Stimulated activated CD4-positive, alpha-beta T cell treated with anti-CD3 and anti-CD28 coated beads, Interleukin-12 subunit alpha, Interleukin-12 subunit beta, amount 100 ng/mL, for 24 hours (primary cell): ENCODE results near the gene TTC36.
A peak's percentile ranks its signal among the peaks of the same experiment; 100 is the strongest.
"Not testable (repeated sequence)": the region's sequence is repeated elsewhere in the genome, so short reads cannot be mapped to it uniquely, and the experiment has no call there.

Experiments
- DNase-seq, 2 experiments: peaks; one replicate each; pipeline ENCODE4 v3.0.0-alpha.2; 2020; ENCODE audit warnings: low read depth in 2 of 2

Gene TTC36, protein sequence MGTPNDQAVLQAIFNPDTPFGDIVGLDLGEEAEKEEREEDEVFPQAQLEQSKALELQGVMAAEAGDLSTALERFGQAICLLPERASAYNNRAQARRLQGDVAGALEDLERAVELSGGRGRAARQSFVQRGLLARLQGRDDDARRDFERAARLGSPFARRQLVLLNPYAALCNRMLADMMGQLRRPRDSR

DNA sequence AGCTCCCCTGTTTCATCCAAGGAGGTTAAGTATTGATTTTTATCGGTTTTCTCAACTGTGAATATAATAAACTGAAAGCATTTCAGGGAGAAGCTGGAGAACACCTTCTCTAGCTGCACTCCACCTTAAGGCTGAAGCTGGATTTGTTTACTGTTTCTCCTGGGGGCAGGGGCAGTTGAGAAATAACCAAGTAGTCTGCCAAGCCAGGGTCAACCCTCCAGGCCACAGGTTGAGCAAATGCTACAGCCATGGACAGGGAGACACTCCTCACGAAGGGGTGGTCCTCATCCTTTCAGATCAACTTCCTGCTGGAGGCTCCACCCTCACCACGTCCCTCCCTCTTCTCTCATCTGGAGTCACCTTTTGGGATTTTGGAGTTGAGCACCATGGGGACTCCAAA lies at the start of gene TTC36:
TTC36 (plus strand) TSS at position 366 of the 400 bp plus-strand sequence; CDS start at position 387, 21 bp downstream.
- DNase-seq, result no peak

DNA sequence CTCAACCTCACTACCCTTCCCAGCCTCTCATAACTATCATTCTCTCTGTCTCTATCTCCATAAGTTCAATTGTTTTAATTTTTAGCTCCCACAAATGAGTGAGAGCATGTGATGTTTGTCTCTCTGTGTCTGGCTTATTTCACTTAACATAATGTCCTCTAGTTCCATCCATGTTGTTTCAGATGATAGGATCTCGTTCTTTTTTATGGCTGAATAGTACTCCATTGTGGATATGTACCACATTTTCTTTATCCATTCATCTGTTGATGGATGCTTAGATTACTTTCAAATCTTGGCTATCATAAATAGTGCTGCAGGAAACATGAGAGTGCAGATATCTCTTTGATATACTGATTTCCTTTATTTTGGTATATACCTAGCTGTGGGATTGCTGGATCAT lies 46.0 kb upstream of the TTC36 start:
- not testable (repeated sequence) for DNase-seq

DNA sequence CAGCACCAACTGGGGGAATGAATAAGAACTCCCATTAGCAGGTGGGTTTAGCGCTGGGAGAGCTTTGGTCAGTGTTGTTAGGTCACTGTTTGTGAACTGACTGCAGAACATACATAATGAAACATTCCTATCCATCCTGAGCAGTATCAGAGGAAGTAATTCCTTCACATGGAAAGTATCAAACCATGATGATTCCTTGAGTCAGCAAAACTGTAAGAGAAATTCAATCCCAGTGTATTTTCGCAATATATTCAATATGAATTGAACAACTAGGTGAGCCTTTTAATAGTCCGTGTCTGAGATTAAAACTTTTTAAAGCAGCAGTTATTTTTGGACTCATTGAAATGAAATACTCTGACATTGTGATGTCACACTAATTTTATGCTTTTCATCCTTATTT lies 42.9 kb upstream of the TTC36 start:
- DNase-seq, result no peak

DNA sequence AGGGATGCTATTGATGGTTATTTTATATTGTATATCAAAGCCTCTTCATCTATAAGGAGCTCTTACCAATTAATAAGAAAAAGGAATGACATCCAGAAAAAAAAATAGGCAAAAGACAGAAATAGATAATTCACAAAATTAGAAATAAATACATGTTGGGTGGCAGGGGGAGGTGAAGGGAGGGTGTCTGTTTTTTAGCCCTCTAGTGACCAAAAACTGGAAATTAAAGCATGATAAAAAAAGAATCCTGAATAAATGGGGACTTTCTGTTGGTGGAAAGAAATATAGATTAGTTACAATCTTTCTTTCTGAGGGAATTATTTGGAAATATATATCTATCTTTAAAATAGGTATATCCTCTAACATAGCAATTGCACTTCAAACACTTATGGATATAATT lies 42.0 kb upstream of the TTC36 start:
- DNase-seq, result no peak

DNA sequence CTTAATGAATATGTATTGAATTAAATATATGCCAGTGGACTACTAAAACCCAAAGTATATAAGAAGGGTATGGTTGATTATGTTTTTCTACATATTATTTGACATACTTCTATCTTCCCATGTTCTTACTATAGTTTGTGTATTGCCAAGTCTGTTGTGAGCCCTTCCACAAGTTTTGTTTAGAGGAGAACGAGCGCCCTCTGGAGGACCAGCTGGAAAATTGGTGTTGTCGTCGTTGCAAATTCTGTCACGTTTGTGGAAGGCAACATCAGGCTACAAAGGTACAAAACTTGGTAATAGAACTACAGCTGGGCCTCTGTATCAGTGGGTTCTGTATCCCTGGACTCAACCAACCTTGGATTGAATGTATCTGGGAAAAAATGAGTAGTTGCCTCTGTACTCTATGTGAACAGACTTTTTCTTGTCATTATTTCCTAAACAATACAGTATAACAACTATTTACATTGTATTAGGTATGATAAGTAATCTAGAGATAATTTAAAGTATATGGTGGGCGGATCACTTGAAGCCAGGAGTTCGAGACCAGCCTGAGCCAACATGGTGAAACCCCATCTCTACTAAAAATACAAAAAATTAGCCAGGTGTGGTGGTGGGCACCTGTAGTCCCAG lies 38.7 kb upstream of the TTC36 start:
- DNase-seq, result peak; percentile 54 to 73

DNA sequence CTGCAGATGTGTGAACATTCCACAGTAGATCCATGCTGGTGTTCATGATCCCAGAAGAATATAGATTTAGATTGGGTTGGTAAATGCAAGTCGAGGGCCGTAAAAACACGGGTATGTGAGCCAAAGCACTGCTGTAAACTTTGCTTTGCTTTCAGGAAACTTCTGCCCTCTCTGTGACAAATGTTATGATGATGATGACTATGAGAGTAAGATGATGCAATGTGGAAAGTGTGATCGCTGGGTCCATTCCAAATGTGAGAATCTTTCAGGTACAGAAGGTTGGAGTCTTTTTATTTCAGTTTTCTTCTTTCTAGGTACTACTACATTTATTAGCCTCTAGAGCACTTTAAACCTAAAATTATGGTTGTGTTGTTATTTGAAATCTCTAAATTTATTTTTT lies 36.2 kb upstream of the TTC36 start:
- DNase-seq, result no peak

DNA sequence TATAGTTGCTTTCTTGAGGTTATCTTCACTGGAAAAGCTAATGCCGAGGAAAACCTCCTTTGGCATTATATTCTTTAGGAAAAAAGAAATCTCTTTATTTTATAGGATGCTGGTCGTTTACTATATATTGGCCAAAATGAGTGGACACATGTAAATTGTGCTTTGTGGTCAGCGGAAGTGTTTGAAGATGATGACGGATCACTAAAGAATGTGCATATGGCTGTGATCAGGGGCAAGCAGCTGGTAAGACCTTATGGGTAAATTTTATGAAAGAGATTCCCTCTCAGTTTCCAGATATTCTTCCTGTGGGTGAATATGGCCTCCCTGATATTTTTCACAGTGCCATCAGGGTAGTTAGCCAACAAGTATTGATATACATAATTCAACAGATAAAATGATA lies 29.4 kb upstream of the TTC36 start:
- DNase-seq, result no peak

DNA sequence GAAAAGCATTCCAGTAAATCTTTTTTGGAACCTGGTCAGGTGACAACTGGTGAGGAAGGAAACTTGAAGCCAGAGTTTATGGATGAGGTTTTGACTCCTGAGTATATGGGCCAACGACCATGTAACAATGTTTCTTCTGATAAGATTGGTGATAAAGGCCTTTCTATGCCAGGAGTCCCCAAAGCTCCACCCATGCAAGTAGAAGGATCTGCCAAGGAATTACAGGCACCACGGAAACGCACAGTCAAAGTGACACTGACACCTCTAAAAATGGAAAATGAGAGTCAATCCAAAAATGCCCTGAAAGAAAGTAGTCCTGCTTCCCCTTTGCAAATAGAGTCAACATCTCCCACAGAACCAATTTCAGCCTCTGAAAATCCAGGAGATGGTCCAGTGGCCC lies 24.1 kb upstream of the TTC36 start:
- DNase-seq, result no peak

DNA sequence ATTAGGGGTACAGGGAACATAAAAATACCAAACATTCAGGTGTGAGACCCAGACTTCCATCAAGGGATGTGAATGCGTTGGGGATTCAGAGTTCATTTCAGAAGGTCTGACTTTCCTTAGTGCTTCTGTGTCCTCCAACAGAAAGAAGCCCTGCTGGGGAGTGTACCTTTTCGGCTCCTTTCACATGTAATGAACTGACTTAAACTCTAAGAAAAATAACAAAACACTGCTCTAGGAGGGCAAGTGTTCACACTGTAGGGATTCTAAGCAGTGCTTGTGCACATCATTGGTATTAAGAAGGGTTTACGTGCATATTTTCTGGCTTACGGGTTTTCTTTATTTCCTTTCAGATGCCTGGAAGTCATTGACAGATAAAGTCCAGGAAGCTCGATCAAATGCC lies 15.7 kb upstream of the TTC36 start:
- DNase-seq, result no peak

DNA sequence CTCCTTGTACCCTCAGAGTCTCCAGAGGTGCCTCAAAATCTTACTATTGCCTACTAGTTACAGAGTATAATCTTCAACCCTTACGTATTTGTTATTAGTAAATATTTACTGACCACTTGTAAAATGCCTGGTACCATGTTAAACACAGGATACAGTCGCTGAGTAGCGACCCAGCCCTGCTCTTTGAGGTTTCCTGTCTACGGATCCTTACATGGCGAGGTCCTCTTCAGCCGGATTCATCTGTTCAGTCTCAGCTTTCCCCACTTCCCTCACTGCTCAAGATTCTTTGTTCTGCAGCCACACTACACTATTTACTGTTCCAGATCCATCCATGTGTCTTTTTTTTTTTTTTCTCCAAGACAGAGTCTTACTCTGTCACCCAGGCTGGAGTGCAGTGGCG lies 13.2 kb upstream of the TTC36 start:
- no peak for DNase-seq

DNA sequence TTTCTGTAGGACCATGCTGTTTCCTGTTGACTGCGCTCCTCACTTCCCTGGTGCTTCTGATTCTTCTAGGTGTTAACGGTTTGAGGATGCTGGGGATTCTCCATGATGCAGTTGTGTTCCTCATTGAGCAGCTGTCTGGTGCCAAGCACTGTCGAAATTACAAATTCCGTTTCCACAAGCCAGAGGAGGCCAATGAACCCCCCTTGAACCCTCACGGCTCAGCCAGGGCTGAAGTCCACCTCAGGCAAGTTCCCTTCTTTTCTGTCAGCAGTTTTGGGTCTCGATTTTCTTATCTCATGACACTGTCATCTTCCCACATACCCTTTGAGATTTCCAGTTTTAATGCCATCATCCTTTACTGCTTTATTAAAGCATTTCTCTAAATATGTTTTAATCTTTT lies 7.7 kb upstream of the TTC36 start:
- no peak for DNase-seq

DNA sequence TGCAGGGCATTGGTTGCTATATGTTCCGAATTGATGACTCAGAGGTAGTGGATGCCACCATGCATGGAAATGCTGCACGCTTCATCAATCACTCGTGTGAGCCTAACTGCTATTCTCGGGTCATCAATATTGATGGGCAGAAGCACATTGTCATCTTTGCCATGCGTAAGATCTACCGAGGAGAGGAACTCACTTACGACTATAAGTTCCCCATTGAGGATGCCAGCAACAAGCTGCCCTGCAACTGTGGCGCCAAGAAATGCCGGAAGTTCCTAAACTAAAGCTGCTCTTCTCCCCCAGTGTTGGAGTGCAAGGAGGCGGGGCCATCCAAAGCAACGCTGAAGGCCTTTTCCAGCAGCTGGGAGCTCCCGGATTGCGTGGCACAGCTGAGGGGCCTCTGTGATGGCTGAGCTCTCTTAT lies 5.4 kb upstream of the TTC36 start:
- no peak for DNase-seq

DNA sequence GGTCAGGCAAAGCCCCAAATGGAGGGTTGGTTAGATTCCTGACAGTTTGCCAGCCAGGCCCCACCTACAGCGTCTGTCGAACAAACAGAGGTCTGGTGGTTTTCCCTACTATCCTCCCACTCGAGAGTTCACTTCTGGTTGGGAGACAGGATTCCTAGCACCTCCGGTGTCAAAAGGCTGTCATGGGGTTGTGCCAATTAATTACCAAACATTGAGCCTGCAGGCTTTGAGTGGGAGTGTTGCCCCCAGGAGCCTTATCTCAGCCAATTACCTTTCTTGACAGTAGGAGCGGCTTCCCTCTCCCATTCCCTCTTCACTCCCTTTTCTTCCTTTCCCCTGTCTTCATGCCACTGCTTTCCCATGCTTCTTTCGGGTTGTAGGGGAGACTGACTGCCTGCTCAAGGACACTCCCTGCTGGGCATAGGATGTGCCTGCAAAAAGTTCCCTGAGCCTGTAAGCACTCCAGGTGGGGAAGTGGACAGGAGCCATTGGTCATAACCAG lies 4.7 kb upstream of the TTC36 start:
- DNase-seq, result no peak

DNA sequence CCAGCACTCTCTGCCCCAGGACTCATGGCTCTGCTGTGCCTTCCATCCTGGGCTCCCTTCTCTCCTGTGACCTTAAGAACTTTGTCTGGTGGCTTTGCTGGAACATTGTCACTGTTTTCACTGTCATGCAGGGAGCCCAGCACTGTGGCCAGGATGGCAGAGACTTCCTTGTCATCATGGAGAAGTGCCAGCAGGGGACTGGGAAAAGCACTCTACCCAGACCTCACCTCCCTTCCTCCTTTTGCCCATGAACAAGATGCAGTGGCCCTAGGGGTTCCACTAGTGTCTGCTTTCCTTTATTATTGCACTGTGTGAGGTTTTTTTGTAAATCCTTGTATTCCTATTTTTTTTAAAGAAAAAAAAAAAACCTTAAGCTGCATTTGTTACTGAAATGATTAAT lies 2.9 kb upstream of the TTC36 start:
- DNase-seq, result no peak

DNA sequence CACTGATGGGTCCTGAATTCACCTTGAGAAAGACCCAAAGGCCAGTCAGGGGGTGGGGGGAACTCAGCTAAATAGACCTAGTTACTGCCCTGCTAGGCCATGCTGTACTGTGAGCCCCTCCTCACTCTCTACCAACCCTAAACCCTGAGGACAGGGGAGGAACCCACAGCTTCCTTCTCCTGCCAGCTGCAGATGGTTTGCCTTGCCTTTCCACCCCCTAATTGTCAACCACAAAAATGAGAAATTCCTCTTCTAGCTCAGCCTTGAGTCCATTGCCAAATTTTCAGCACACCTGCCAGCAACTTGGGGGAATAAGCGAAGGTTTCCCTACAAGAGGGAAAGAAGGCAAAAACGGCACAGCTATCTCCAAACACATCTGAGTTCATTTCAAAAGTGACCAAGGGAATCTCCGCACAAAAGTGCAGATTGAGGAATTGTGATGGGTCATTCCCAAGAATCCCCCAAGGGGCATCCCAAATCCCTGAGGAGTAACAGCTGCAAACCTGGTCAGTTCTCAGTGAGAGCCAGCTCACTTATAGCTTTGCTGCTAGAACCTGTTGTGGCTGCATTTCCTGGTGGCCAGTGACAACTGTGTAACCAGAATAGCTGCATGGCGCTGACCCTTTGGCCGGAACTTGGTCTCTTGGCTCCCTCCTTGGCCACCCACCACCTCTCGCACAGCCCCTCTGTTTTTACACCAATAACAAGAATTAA lies 2.4 kb upstream of the TTC36 start:
- no peak for DNase-seq

DNA sequence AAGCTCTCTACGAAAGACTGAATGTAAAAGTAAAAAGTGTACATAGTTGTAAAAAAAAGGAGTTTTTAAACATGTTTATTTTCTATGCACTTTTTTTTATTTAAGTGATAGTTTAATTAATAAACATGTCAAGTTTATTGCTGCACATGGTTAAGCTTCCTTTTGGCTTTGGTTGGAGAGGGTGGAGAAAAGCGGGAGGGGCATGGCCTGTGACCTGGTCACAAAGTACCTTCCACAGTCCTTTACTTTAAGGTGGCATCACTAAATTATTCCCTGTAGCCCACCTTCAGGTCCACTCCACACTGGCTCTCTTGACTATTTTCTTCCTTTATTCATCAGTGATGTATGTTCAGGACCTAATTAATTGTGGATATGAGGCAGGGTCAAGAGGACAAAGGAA lies 586 bp upstream of the TTC36 start:
- DNase-seq, result no peak

DNA sequence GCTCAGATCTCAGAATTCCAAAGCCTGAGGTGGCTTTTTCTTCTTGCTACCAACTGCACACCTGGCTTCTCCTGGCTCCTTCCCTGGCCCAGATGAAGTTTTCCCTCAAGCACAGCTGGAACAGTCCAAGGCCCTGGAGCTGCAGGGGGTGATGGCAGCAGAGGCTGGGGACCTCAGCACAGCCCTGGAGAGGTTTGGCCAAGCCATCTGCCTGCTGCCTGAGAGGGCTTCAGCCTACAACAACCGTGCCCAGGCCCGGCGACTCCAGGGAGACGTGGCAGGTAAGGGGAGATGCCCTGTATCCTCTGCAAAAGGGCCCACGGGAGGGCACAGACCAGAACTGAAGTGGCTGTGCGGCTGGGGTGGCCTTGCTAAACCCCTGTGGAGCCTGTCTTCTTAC lies 1.2 kb downstream of the TTC36 start:
- no peak for DNase-seq

DNA sequence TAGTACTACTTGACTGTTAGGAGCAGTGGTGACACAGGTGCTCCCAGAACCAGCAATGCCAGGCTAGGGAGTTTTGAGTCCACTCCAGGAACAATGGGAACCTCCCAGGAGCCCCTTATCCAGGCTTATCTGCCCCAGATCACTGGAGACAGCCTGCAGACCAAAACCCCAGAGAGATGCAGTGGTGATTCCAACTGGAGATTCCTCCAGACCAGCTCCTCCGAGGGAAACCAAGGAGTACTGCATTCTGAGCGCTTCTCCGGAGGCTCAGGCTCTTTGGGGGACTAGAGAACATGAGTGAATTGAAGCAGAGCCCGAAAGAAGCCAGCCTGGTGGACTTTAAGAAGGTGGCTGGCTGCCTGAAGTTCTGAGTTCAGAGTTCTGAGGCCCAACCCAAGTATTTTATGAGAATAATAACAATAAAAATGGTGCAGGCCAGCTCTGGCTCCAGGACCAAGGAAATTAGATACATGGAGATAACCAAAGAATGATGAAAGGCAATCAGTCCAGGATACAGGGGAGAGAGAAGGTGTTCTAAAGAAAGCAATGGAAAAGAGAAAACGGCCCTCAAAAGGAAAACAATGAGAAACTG lies 2.4 kb downstream of the TTC36 start:
- DNase-seq, result no peak

DNA sequence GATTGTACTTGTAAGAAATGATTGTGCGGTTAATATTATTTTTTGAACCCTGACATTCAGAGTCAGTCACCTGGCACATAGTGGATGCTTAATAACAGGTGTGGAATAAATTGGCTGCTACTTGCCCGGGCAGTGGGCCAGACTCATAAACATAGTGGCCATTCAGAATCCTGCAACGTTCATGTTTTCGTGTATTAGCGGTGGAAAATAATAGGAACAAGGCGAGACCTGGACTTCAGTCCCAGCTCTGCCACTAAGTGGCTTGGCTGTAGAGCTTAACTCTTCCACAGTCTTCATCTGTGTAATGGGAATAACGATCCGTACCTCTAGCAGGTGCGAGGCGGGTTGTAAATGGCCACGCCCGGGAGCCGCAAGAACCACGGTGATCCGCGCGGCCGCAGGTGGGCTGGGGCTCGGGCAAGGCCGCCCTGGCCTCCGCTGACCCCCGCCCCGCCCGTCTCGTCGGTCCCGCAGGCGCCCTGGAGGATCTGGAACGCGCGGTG lies 3.0 kb downstream of the TTC36 start:
- DNase-seq, result no peak

DNA sequence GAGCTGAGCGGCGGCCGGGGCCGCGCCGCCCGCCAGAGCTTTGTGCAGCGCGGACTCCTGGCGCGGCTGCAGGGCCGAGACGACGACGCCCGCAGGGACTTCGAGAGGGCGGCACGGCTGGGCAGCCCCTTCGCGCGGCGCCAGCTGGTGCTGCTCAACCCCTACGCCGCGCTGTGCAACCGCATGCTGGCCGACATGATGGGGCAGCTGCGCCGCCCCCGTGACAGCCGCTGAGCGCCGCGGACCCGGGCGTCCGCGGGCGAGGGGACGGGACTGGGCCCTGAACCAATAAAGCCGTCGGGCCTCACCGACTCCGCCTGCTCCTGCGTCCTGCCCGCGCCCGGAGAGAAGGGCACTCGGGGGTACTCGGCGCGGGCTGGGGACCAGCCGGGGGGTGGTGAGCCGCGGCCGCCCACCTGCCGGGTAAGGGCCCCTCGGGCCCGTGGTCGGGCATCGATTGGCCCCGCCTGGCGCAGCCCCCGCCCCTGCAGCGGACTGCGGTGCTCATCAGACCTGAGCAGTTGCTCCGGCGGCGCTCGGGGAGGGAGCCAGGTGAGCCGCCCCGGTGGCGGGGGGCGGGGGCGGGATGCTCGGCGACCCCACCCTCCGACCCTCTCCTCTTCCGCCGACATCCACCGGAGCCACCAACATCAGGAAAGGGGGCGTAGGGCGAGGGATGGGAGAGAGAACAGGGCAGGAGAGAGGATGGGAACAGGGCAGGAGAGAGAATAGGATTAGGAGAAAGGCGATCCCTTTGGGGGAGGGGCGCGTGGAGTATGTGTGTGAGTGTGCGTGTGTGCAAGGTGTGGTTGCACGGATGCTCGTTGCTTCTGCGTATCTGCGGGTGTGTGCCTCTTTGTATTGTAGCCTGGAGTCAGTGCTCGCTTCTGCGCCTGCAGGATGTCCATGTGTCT lies 3.7 kb downstream of the TTC36 start, which contains the start of gene TMEM25:
TMEM25 (plus strand) TSS at position 510 of the 914 bp plus-strand sequence. CDS start 610 bp downstream, outside the sequence.
- peak; percentile 56 to 64 for DNase-seq

DNA sequence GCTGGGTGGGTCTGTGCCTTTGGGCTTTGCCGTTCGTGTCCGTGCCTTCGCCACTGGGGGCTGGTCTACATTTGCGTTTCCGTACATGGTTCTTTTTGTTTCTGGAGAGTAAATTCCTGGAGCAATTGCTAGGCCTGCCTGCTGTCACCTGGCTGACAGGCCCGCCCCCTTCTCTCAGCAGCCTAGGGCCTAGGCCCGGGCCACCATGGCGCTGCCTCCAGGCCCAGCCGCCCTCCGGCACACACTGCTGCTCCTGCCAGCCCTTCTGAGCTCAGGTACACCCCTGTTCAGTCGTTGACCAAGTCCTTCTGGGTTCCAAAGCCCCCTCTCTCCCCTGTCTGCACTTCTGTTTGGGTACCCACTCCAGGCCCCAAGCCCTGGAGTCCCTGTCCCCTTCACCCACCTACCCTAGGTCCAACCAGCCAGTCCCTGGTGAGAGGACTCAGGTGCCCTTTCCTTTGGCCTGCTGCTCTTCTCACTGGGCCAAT lies 4.4 kb downstream of the TTC36 start:
- DNase-seq, result no peak
